Kidney (tissue), 14 donors: Measurements from ENCODE around the gene MXI1. TPM values are rescaled to one million over a fixed set of nuclear protein-coding genes. Genes with fewer than 3 reads are reported as not detected.

Experiments used
- DNase-seq, 5 donors: peaks; one replicate each; pipeline ENCODE4 v3.0.0-alpha.2; 2013 to 2020
- FAIRE-seq: peaks from 2 replicates; lab custom pipeline; 2012; peaks lifted over from hg19 to GRCh38; lab: Jason Lieb, UNC
- H3K27ac ChIP-seq, 2 donors: one replicate each; pipeline ENCODE4 v1.7.0; 2013; ENCODE audit warnings: low read depth in 2 of 2, low read length in 2 of 2, inconsistent platforms in 1 of 2
- H3K27me3 ChIP-seq: one replicate; pipeline ENCODE4 v1.7.1; 2013; ENCODE audit warnings: low read length, inconsistent platforms; ENCODE audit not compliant: control insufficient read depth, insufficient read depth
- H3K36me3 ChIP-seq, 3 donors: one replicate each; pipeline versions ENCODE4 v1.7.0 to v1.7.1; 2013; ENCODE audit warnings: low read length in 3 of 3, control low read depth in 1 of 3, inconsistent platforms in 1 of 3; ENCODE audit not compliant: insufficient read depth in 3 of 3, control insufficient read depth in 2 of 3
- H3K4me1 ChIP-seq, 3 donors: one replicate each; pipeline versions ENCODE4 v1.7.0 to v1.7.1; 2013; ENCODE audit warnings: low read length in 3 of 3, inconsistent platforms in 1 of 3, low read depth in 1 of 3; ENCODE audit not compliant: control insufficient read depth in 2 of 3, insufficient read depth in 2 of 3
- H3K4me3 ChIP-seq, 3 donors: one replicate each; pipeline versions ENCODE4 v1.7.0 to v1.8.1; 2013; ENCODE audit warnings: low read length in 3 of 3, control low read depth in 1 of 3, inconsistent platforms in 1 of 3
- H3K9ac ChIP-seq, 3 donors: one replicate each; pipeline versions ENCODE4 v1.7.0 to v1.7.1; 2013; ENCODE audit warnings: low read length in 3 of 3, control low read depth in 1 of 3, inconsistent platforms in 1 of 3
- H3K9me3 ChIP-seq, 3 donors: one replicate each; pipeline versions ENCODE4 v1.7.0 to v1.7.1; 2013; ENCODE audit warnings: low read length in 3 of 3, control low read depth in 1 of 3, inconsistent platforms in 1 of 3; ENCODE audit not compliant: control insufficient read depth in 2 of 3, insufficient read depth in 1 of 3
- CTCF ChIP-seq: IDR thresholded peaks from 3 replicates; pipeline ENCODE4 v1.5.1; 2012; ENCODE audit warnings: mild to moderate bottlenecking, moderate library complexity, borderline replicate concordance; ENCODE audit not compliant: insufficient read depth; ENCODE audit errors: extremely low read depth
- intact Hi-C: fragments of 100-400 bp; cut with DNase I; formaldehyde crosslinking; loops from one replicate; pipeline ENCODE4 v1.11.1; 2022
- polyA plus RNA-seq: library from polyadenylated mRNA; stranded (reverse); fragments of 350-450 nt; fragmentation: Illumina TruSeq; extraction: RNeasy Lipid Tissue Mini Kit (QIAGEN cat#74804); gene quantifications from one replicate; pipeline ENCODE4 v1.2.3, GENCODE V29; 2014; ENCODE audit warnings: low read depth, low replicate concordance; ENCODE audit not compliant: insufficient read depth
- total RNA-seq: library from RNA; stranded (reverse); fragmentation: NEBNext Ultra II Directional; extraction: Animal tissue kit (Norgen Biotek cat#: 25700); gene quantifications from one replicate; pipeline ENCODE4 v1.2.1, GENCODE V29; 2021
- donor health status: control.
- donor health status: control.
- donor health status: control.
- donor health status: control.
- donor health status: control.
- donor health status: DM: yes; HTN: yes; CAD: no.
- donor health status: Normal renal cell carcinoma (clear cell type).

Gene MXI1
- total and polyA plus RNA-seq, 2 donors from 2014 or later, result 27.6 to 29.0 TPM

GRCh38 chr10:110300486-110300986 is 93.1 kb downstream of the MXI1 start:
- H3K27ac ChIP-seq, result no peak overlapping the region
- no peak for DNase-seq
- H3K27me3 ChIP-seq, result no peaks in the 10 kb centered on the region
- intact Hi-C loops, result no loop called here
- no peaks in the 10 kb centered on the region for H3K9me3 ChIP-seq
- FAIRE-seq, result no peak
- no peak overlapping the region for H3K9ac ChIP-seq
- no peak for TF ChIP-seq CTCF
- peaks cover 0 to 25% (median 12%) of the 10 kb centered on the region in 3 donors for H3K4me1 ChIP-seq
- H3K4me3 ChIP-seq, result peak overlapping the region in 1 of 3 donors; percentile 25
- peaks cover 6 to 57% (median 21%) of the 10 kb centered on the region in 3 donors for H3K36me3 ChIP-seq

GRCh38 chr10:110303681-110304080 is 96.3 kb downstream of the MXI1 start:
- TF ChIP-seq CTCF, result no peak
- H3K9ac ChIP-seq, result peak overlapping the region; percentile 34 to 99 (median 42)
- FAIRE-seq, result no peak
- no peak overlapping the region for H3K27ac ChIP-seq
- no peaks in the 10 kb centered on the region for H3K27me3 ChIP-seq
- no peaks in the 10 kb centered on the region for H3K9me3 ChIP-seq
- peaks cover 2 to 41% (median 8%) of the 10 kb centered on the region in 3 donors for H3K36me3 ChIP-seq
- intact Hi-C loops, result no loop called here
- DNase-seq, result no peak
- H3K4me3 ChIP-seq, result peak overlapping the region; percentile 77 to 96 (median 93)
- H3K4me1 ChIP-seq, result peaks cover 0 to 25% (median 12%) of the 10 kb centered on the region in 3 donors

GRCh38 chr10:110304394-110304779 is 97.0 kb downstream of the MXI1 start:
- FAIRE-seq (no peak), DNase-seq (peak in 1 of 5 donors; percentile 54)
- peaks cover 0 to 25% (median 12%) of the 10 kb centered on the region in 3 donors for H3K4me1 ChIP-seq
- peak overlapping the region; percentile 77 to 96 (median 93) for H3K4me3 ChIP-seq
- intact Hi-C loops, result no loop called here
- TF ChIP-seq CTCF, result no peak
- H3K36me3 ChIP-seq, result peaks cover 2 to 34% (median 8%) of the 10 kb centered on the region in 3 donors
- peak overlapping the region; percentile 74 to 90 for H3K27ac ChIP-seq
- no peaks in the 10 kb centered on the region for H3K9me3 ChIP-seq
- no peaks in the 10 kb centered on the region for H3K27me3 ChIP-seq
- H3K9ac ChIP-seq, result peak overlapping the region; percentile 38 to 99 (median 42)
